Frontal cortex (tissue), 4 donors: Measurements from ENCODE around the gene TOR1B. TPM values are rescaled to one million over a fixed set of nuclear protein-coding genes. Genes with fewer than 3 reads are reported as not detected.

Experiments
- DNase-seq, 2 donors: peaks; one replicate each; pipeline ENCODE4 v3.0.0; 2012; ENCODE audit warnings: low spot score in 2 of 2
- FAIRE-seq: peaks from 2 replicates; lab custom pipeline; 2012; peaks lifted over from hg19 to GRCh38; lab: Jason Lieb, UNC
- total RNA-seq: library from RNA; depleted of rRNA; stranded (reverse); fragments of >200 nt; gene quantifications from one replicate; pipeline ENCODE4 v1.2.3, GENCODE V29; 2014
- donor health status: control.
- donor health status: control.
- donor health status: control.

Gene TOR1B
- total RNA-seq, 1 donor from 2014 or later = 38.3 TPM

DNA sequence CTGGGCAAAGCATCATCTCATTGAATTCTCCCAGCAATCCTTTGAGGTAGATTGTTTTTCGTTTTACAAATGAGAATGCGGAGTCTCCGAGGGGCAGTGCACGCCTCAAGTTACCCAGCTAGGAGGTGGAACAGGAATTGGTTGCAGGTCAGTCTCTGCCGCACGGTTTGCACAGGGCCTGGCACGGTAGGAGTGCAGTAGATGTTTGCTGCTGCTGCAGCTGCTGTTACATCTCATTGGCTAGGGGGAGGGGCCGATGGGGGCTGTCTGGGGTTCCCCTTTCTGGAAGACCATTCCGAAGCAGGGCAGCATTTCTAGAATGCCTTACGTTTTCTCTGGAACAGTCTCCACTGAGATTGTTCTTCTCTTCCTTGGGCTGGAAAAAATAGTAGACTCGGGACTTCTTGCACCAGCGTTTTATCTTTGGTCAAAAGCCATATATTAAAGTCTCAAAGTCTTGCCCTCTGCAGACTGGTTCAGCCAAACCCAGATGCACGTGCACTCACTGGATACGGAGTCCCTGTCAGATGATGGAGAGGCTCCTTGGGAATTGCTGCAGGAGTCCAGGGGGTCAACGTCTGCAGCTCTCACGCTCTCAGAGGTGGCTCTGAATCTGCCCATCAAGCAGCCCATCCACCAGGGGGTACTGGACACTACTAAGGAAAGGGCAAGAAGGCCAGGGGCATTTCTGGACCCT is 33.5 kb downstream of the TOR1B start:
- DNase-seq = no peak
- no peak for FAIRE-seq

DNA sequence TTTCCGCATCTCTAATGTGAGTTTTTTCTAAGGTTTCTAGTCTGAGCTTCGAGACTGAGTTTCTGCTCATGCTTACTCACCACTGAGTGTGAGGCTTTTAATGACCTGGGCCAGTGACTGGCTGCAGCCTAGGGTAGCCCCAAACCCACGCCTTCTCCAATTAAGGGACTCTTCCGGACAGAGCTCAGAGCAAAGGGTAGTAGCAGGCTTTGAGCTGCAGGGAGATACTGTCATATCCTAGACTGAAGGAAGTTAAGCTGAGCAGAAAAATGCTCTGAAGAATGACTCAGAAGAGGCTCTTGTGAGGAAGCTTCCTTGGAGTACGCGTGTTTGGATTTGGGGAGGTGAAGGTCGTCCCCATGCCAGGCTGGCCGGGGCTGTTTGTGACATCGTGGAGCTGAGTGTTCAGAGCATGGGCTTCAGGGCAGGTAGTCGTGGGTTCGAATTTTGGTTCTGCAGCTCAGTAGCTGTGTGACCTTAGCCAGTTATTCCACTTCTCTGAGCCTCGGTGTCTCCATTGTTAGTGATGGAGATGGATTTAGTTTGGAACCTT is 35.8 kb downstream of the TOR1B start:
- no peak for FAIRE-seq
- no peak for DNase-seq

DNA sequence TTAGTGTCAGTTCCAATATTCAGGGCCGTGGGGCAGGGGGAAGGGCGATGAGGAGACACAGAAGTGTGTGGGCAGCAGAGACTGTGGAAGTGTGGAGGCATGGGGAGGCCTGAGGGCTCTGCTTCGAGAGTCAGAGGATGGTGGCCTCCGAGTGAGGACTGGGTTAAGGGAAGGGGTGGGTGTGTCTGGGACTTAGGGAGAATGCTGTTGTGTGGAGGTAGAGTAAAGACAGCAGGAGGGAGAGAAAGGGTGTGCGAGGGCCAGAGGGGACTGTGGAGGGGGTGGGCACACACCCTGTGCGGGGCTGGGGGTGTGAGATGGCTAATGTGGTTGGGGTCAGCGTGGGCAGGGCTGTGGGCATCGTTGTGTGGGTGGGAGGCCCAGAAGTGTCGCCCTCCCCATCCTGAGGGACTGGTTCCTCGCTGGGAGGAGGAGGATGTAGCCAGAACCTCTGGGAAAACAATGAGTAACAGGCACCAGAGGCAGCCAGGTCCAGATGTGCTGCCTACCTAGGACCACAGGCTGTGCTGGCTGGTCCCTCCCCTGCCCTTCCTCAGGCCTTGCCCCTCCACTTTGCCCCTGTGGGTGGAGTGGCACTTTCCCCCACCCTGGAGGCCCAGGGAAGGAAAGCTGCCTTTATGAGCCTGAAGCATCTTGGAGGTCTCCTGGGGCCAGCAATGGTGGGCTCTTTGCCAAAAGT is 36.5 kb downstream of the TOR1B start:
- DNase-seq (no peak), FAIRE-seq (no peak)

DNA sequence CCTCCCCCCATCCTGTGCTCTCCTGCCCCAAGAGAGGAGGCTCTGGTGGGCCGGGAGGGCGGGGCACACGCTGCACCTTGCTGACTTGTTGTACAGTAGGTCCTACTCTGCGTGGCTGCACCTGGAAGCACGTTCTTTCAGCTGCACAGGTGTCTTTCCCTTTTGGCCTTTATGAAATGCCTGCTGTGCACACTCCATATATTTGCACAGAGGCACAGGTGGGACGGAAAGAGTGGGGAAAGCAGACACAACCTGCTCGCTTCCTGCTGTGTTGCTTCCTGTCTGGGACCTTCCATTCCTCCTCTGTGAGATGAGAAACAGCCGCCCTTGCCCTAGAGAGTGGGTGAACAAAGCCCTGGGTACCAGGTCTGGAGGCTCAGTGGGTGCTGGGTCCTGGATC is 37.0 kb downstream of the TOR1B start:
- no peak for DNase-seq
- no peak for FAIRE-seq

DNA sequence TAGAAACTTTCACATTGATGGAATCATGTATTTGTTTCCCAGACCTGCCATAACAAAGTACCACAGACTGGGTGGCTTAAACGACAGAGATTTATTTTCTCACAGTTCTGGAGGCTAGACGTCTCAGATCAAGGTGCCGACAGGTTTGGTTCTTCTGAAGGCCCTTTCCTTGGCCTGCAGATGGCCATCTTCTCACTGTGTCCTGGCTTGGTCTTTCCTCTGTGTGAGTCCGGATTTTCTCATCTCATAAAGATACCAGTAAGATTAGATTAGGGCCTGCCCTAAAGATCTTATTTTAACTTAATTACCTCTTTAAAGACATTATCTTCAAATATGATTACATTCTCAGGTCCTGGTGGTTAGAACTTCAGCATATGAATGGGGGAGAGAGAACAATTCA is 38.1 kb downstream of the TOR1B start:
- FAIRE-seq (no peak), DNase-seq (no peak)

DNA sequence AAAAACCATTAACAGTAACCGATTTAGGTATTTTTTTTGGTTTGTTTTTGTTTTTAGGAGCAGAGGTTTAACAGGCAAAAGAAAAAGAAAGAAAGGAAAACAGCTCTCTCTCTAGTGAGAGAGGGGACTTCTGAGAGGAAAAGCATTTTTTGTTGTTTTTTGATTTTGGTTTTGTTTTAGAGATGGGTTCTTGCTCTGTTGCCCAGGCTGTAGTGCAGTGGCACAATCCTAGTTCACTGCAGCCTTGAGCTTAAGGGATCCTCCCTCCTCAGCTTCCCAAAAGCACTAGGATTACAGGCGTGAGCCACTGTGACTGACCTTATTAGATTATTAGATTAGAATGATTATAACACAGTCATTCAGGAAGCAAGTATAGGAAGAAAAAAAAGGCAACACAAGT is 42.4 kb downstream of the TOR1B start:
- FAIRE-seq (no peak), DNase-seq (no peak)

DNA sequence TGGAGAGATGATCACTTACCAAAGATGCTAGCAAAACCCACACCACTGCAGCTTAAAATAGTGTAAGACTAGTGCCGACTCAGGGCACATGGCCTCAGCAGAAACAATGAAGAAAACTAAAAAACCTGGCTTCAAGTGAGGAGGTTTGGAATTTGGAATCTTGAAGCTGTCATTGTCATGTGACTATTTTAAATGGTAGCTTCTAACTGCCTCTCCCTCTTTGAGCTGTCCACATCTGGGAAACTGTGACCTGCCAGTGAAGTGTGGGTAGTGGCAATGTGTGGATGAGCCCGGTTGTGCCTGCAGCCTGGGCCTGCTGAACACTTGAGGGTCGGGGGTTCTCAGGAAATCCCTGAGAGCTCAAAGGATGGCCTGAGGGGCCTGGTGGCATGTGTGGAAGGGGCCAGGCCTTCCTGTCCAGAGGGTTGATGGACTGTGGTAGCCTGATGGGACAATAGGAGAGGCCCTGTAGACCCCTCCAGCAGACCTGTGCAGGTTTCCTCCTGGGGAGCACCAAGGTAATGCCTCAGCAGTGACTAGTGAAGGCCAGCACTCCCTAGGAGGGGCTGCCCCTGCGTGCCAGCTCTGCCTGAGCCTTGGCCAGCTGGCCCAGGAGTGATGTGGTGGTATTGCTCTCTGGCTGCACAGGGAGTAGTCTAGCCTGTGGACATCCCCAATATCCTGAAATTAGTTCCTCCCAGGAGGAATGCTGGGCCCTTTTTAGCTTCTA is 45.9 kb downstream of the TOR1B start:
- no peak for DNase-seq
- FAIRE-seq = no peak

DNA sequence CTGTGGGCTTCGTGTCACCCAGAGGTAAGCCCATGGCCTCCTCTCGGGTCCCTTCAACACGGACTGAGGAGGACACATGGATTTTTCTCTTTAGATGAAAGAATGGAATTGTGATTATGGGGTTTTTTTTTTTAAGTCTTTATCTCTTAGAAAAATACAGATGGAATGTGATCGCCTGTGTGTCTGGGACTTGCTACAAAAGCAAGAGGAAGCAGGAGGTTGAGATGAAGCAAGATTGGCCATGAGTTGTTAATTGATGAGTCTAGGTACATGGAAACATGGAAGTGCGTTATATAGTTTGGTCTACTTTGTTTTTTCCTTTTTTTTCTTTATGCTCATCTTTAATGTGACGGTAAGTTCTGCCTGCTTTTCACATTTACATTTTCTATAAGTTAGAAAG is 46.9 kb downstream of the TOR1B start:
- no peak for DNase-seq
- FAIRE-seq = no peak

DNA sequence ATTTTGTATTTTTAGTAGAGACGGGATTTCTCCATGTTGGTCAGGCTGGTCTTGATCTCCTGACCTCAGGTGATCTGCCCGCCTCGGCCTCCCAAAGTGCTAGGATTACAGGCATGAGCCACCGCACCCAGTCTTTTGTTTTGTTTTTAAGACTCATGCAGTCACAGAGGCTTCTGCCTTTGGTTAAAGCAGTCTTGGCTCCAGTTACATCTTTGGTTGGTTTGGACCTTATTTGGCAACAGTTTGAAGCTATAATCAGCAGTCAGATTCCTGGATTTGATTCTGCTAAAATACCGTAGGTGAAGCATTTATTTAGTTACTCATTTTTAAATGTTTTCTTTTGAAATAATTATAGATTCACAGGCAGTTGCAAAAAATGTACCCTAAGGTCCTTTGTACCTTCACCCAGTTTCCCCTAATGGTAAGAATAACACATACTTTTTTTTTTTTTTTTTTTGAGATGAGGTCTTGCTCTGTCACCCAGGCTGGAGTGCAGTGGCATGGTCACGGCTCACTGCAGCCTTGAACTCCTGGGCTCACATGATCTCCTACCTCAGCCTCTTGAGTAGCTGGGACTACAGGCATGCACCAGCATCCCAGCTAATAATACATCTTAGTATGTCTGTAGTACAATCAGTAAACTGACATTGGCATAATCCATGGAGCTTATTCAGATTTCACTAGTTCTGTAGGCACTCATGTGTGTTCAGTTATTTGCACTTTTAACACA is 48.0 kb downstream of the TOR1B start:
- FAIRE-seq = no peak

DNA sequence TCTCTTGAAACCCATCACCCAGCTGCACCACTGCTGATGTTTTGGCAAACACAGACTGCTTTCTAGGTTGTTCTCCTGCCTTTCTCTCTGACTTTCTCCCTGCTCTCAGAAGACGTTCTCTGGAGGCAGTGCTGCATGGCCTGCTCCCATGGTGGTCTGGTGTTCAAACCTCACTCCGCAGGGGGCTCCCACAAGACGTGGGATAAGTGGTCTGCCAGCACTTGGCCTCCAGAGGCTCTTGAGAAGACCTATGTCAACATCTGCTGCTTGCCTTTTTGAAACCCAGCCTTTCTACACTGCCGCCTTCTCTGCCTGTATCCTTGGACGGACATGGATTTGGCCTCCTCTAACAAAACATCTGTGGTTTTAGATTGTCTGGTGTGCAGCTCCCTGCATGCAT is 48.8 kb downstream of the TOR1B start:
- DNase-seq = no peak
- FAIRE-seq = no peak

More for the DNA sequence above, 48.0 kb downstream of the TOR1B start:
- no peak for DNase-seq

DNA sequence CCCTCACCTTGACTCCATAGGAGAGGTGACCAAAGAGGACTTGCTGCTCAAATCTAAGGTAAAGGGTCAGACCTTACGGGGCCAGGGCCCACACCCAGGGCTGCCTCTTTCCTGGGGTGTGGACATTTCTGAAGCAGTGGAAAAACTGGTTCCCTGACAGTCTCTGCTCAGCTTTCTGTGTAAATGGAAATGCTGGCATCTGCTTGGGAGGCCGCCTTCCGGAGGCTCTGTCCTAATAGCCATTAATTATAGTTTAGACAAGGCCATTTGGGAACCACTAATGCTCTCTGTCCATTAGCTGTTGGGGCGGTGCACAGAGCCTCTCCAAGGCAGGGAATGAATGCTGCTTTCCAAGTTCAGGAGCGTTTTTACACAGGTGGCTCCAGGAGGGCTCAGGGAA is 49.6 kb downstream of the TOR1B start:
- DNase-seq (no peak), FAIRE-seq (no peak)

DNA sequence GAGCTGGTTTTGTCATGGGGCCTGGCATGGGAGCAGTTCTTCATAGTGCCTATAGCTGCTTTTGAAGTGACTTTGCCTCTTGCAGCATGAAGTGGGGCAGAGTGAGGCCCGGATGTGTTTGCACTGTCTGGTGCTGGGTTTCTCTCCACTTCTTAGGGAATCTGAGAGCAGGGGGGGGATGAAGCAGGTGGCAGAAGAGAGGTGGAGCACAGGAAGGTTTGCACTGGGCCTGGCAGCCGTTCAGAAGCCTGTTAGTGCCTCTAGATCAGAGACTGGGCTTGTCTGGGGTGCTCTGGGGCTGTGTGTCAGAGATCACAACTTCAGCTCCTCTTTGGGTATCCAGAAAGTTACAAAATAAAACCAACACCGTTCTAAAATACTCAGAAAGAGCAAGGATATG is 50.6 kb downstream of the TOR1B start:
- FAIRE-seq = no peak
- DNase-seq = no peak

DNA sequence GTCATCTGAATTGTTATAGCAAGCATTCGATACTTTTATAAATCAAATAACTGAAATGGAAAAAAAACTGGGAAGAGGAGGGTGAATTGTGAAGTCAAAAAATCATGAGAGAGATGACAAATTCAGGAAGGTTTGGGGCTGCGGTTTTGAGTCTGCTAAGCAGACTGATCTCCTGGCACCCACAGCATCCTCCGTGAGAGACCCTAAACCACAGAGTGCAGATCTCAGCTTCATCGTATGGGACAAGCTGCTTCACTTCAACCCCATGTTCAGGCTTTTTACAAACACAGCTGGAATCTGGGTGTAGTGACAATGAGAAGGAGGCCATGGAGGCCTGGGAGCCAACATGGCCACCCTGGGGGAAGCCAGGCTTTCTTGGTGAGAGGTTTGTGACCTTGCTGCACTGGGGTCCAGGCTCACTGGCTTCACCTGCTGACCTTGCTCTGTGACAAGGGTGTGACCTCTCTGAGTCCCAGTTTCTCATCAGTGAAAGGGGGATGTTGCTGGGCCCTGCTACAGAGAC is 51.7 kb downstream of the TOR1B start:
- no peak for DNase-seq

DNA sequence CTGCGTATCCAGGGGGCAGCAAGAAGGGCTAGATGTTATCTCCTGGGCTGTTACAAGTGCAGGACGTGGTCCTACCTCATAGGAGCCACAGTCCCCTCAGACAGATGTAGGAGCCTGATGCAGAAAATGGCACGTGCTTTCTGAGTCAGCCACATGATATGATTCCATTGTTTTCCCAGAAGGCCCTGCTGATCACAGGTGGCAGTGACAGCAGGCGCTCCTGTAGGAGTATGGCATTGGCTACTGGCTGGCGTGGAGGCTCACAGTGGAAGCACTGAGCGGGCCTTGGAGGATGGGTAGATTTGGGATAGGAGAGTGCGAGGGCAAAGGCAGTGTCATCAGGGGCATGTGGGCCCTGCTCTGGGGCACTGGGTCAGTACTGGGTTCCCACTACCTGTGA is 54.2 kb downstream of the TOR1B start:
- FAIRE-seq (no peak), DNase-seq (no peak)

More for the DNA sequence above, 51.7 kb downstream of the TOR1B start:
- FAIRE-seq = no peak

DNA sequence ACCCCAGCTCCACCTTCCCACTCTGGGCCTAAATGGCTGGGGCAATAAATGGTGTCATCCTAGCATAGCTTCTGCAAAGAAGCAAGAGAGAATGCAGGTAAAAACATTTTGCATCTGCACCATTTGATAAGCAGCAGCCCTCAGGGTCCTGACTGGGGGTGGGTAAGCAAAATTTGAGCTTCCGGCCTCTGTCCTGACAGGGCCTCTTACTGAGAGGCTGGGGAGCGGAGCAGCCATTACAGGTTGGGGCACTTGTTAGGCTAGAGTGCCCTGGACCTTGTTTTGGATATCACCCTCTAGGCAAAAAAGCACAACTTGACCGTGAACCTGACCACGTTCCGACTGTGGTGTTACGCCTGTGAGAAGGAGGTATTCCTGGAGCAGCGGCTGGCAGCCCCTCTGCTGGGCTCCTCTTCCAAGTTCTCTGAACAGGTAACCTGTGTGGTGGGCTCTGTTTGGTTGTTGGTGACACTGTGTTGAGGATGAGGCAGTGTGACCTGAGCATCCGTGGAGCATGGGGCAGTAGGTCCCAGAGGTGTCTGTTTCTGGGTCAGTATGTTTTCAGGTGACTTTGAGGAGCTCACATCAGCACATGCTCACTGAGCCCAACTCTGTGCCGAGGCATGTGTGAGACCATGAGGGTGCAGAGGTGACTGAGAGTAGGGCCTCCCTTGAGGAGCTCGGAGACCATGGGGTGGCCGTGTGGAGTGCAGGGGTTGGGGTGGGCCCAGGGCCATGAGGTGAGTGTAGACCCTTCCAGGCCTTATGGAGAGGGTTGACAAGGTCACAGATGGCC is 55.4 kb downstream of the TOR1B start:
- FAIRE-seq = no peak
- DNase-seq = no peak
